NOMO-1 (cell line): Measurements from ENCODE around the gene ABCB6.
A peak's percentile ranks its signal among the peaks of the same experiment; 100 is the strongest.
"Not testable (repeated sequence)": the region's sequence is repeated elsewhere in the genome, so short reads cannot be mapped to it uniquely, and the experiment has no call there.

Experiments
- DNase-seq, 2 experiments: peaks; one replicate each; lab custom pipeline; 2025; ENCODE audit not compliant: unreplicated experiment in 2 of 2; lab: John Stamatoyannopoulos, UW

The ABCB6 gene

DNA sequence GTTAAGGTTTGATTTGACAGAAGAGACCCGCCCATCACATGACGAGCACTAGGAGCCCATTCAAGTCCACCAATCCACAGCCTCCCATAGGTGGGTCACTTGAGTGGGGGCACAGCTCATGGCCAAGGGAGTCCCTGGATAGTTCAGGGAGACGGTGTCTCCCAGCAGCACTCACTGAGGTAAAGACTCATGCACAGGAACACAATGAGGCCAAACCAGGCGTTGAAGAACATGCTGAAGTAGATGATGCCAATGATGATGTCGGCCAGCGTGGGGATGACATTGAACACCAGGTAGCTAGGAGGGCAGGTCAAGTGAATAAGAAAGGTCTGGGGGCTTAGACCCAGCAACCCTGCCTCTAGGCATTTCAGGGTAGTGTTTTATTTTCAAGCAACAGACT is 4.0 kb downstream of the ABCB6 start:
- DNase-seq = no peak

DNA sequence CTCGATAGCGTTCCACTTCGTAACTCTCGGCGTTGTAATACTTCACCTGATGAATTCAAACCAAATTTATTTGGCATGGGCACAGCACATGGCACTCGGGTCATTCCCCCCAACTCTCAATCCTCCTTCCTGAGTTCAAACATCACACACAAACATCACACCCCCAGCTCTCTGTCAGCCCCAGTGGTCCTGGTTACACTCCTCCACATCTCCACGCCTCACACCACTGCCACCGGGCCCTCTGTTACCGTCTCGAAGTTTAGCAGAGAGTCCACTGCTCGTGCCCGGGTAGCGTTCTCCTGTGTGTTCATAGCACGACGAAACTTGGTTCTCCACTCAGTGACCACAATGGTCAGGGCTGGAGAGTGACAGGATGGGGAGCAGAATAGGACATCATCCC is 4.6 kb downstream of the ABCB6 start:
- DNase-seq = no peak

DNA sequence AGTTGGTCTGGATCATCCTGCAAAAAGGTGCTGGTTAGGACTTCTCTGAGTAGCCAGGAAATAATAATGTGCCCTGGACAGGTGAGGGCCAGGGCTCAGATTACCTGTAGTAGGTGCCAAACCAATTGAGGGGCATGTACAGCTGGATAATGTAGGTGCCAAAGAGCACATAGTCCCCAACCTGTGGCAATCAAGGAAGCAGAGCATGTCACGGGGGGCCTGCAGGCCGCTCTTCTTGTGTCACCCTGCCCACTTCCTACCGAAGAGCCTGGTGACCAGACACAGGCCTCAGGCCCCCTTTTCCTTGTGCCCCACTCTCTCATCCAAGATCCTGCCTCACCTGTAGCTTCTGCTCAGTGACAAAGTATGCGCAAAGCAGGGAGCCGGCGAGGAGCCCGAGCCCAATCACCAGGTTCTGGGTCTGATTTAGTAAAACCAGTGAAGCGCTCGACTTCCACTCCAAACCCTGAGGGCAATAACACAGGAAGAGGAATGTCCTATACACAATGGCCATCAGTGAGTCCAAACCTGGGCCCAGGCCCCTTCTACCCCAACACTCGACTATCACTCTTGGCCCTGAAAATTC is 5.2 kb downstream of the ABCB6 start:
- no peak for DNase-seq

DNA sequence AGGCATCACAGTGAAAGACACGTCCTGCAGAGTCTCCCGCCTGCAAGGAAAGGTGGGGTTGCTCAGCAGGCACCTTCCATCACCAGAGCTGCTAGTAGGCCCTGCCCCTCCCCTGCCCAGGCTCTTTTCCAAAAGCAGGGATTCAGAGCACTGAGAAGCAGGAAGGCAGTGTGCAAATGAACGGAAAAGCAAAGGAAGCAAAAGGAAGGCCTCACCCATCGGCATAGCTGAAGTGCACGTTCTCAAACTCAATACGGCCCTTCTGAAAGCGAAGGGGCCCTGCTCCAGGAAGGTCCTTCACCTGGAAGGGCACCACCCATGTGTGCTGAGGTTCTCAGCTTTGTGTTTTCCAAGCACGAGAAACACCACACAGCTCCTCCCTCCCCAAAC is 5.7 kb downstream of the ABCB6 start:
- DNase-seq = no peak

DNA sequence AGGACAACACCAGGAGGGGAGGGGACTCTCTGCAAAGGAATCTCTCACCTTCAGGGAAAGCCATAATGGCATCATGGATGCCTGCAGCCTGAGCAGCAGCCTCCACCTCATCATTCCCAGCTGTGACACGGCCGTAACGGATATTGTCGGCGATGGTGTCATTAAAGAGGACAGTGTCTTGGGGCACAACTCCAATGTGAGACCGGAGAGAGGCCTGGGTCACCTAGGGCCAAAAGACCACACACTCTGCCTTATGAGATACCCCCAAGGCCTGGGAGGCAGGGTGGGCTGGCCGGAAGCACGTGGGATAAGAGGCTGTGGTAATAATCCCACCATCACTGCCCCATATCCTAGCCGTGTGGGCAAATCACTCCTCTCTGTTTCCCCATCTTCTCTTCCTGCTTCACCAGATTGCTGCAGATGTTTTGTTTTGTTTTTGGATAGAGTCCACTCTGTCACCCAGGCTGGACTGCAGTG is 7.8 kb downstream of the ABCB6 start:
- no peak for DNase-seq

DNA sequence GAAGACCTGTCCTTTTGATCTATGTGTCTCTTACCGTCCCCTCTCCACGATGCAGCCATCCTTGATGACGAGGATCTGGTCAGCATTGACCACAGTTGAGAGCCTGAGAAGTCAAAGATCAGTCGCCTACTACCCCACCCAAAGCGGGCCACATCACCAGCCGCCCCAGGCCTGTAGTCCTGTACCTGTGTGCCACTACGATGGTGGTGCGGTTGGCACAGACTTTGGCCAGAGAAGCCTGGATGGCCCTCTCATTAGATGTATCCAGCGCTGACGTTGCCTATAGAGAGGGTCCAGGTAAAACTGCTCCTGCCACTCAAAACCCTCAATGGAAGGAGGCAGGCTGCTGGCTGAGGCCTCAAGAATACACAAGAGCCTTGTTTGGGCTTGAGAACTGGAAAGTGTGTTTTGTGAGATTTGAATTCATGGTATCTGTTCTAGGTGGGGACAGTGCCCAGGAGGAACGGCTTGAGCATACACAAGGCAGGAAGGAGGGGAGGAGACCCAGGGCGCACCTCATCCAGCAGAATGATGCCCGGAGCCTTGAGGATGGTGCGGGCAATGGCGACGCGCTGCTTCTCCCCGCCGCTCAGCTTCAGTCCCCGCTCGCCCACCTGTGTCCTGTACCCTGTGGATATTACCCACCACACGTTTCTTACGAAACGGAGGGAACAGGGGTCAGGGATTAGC is 8.4 kb downstream of the ABCB6 start:
- no peak for DNase-seq

DNA sequence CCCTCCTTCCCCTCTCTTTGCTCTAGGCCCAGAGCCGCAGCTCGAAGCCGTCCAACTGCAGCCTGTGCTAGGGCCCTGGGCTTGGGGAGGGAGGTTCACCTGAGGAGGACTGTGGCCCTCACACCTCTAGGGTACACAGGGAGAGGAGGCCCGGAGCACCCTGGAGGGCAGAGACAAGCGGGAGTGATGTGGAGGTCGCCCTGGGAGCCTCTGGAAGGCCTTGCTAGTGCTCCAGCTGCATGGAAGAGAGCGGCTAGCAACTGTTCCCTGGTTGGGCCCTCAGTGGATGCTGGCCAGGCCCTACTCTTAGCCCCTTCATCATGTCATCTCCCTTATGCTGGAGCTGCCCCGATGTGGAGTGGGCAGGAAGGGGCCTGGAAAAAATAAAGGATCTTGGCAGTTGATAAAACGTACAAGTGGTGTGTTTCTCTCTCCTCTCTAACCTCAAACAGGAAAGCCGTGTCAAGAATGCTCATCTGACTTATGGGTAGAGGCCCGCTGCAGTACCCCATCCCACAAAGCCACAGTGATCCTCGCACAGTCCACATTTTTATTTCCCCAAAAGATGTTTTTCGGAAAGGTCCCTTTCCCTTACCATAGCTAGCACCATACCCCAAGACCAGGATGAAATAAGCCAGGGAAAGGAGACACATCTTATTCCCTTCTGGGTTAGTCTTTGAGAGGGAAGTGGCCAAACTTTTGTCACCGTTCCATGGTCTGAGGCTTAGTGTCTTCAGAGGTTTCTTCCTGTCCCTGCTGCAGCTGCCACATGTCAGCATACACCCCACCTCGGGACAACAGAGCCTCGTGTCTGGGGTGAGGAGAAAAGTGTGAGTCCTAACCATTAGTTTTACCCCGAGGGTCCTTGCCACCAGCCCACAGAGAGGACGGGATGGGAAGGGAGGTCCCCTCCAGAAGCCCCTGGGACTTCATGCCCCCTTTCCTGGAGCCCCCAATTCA is 9.2 kb downstream of the ABCB6 start:
- no peak for DNase-seq

DNA sequence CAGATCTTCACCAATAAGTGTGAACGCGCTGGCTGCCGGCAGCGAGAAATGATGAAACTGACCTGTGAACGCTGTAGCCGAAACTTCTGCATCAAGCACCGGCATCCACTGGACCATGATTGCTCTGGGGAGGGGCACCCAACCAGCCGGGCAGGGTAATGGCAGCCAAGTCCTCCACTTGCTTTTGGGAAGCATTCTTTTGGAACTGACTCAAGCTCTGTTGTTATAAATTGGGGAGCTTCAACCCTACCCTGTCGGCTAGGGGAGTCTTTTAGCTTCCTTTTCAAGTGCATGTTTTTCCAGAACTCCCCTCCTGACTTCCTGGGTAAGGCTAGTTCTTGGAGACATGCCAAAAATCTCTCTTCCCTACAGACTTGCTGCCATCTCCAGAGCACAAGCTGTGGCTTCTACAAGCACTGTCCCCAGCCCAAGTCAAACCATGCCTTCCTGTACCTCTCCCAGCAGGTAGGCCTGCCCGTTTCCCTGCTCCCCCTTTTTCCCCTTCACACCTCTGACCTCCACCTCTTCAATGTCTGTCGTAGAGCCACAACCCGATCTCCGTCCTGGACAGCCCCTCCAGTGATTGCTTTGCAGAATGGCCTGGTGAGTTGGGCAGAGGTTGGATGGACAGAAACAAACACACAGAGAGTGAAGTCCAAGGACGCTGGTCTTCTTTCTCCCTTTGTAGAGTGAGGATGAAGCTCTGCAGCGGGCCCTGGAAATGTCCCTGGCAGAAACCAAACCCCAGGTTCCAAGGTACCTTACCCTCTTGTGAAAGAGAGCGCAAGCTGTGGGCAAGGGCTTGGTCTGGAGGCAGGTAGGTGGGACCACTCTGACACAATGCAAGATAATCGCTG is 10.6 kb downstream of the ABCB6 start:
- no peak for DNase-seq

DNA sequence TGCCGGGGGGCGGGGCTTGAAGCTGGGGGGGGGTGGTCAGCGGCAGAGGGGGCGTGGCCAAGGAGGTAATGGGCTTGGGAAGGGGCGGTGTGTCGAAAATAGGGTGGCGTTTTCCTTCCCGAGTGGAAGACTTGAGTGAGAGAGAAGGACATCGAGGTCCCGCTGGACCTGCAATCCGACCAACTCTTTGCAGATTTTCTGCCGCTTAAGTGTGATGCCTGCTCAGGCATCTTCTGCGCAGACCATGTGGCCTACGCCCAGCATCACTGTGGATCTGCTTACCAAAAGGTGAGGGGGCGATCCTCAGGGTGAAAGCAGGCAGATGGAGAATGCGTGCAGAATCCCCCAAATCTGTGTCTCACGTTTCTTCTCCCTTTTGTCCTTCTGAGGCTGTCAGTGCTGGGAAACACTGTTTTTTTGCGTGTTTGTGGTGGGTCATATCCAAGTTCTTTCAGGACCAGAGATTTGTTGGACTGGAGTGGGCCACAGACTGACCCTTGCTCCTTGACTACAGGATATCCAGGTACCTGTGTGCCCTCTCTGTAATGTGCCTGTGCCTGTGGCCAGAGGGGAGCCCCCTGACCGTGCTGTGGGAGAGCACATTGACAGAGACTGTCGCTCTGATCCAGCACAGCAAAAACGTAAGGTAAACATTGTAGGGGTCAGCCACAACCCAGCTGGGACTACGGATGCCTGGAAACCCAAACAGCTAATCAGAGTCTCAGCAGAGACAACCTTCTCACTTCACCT is 11.4 kb downstream of the ABCB6 start:
- peak in 1 of 2 experiments; percentile 29 for DNase-seq

DNA sequence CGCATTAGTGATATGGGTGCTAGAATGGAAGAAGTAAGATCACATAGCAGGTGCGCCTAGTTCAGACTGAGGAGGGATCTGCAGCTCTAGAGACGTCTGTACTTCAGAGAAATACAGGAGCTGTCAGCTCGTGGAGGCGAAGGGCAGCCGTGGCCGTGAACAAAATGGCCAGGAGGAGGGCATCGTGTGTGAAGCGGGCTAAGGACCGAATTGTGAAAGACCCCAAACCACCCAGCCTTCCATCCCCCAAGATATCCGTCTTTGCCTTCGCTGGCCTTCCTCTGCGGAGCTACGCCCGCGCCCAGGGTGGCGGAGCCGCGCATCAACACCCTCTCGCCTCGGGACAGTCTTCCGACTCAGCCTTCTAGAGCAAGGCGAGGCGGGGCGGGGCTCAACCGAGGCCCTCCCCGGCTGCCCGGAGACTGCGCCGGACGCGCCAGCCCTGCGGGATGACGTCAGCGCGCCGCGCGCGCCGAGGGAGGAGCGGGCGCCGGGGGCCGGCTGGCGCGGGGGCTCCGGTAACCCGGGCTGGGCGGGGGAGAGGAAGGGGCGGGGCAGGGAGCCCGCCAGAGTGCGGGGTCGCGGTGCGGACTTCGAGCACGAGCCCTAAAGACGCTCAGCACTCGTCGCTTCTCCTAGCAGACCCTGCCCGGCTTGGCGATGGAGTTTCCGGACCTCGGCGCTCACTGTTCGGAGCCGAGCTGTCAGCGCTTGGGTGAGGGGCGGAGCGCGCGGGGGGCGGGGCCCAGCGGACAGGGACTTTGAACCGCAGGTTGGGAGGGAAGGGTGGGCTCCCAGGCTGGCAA is 12.2 kb downstream of the ABCB6 start, which contains the start of gene ZFAND2B:
TSS of gene ZFAND2B (plus strand) at position 455 of the 806 bp plus-strand sequence. CDS start at position 661, 206 bp downstream.
- peak; percentile 91 to 92 for DNase-seq

DNA sequence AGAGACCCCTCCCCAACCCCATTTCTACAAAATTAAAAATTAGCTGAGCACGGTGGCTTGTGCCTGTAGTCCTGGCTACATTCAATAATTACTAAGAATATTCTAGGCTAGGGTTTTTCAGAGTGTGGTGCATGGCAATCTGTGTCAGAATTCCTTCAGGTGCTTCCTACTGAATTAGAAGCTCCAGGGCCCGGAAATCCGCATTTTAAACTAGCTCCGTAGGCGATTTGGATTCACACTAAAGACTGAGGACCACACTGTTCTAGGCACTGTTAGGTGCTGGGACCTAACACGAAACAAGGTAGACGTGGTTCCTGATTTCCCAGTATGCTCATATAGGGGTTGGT is 12.8 kb downstream of the ABCB6 start:
- no peak for DNase-seq

DNA sequence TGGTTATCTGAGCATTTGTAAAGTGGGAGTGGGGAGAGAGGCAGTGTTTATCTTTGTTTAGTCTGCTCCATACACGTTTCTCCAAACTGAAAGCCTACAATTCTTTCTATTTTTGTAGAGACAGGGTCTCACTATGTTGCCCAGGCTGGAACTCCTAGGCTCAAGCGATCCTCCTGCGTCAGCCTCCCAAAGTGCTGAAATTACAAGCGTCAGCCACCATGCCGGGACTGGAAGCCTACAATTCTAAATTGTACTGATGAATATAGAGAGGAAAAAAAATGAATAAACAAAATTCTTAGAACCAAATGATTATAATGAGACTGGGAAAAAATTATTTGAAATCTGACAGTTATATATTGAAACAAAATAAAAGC is 13.6 kb downstream of the ABCB6 start:
- no peak for DNase-seq

DNA sequence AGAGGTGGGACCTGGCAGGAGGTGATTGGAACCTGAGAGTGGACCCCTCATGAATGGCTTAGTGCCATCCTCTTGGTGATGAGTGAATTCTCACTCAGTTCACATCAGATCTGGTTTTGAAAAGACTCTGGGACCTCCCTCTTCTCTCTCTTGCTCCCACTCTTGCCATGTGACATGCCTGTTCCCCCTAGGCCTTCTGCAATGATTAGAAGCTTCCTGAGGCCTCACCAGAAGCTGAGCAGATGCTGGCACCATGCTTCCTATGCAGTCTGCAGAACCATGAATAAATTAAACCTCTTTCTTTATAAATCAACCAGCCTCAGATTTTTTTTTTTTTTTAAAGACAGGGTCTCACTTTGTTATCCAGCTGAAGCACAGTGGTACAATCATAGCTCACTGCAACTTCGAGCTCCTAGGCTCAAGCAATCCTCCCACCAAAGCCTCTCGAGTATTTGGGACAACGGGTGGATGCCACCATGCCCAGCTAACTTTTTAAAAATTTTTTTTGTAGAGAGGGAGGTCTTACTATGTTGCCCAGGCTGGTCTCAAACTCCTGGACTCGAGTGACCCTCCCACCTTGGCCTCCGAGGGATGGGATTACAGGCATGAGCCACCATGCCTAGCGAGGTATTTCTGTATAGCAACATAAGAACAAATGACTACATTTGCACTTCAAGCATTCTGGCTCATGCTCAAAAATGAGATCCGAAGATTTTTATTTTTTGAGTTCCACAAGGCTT is 14.2 kb downstream of the ABCB6 start:
- no peak for DNase-seq

DNA sequence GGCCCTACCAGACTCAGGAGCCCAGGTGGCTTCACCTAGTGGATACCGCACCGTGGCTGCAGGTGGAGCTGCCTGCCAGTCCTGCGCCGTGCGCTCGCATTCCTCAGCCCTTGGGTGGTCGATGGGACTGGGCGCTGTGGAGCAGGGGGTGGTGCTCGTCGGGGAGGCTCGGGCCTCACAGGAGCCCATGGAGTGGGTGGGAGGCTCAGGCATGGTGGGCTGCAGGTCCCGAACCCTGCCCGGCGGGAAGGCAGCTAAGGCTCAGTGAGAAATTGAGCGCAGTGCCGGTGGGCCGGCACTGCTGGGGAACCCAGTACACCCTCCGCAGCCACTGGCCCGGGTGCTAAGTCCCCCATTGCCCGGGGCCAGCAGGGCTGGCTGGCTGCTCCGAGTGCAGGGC is 17.4 kb downstream of the ABCB6 start:
- DNase-seq = not testable (repeated sequence)

DNA sequence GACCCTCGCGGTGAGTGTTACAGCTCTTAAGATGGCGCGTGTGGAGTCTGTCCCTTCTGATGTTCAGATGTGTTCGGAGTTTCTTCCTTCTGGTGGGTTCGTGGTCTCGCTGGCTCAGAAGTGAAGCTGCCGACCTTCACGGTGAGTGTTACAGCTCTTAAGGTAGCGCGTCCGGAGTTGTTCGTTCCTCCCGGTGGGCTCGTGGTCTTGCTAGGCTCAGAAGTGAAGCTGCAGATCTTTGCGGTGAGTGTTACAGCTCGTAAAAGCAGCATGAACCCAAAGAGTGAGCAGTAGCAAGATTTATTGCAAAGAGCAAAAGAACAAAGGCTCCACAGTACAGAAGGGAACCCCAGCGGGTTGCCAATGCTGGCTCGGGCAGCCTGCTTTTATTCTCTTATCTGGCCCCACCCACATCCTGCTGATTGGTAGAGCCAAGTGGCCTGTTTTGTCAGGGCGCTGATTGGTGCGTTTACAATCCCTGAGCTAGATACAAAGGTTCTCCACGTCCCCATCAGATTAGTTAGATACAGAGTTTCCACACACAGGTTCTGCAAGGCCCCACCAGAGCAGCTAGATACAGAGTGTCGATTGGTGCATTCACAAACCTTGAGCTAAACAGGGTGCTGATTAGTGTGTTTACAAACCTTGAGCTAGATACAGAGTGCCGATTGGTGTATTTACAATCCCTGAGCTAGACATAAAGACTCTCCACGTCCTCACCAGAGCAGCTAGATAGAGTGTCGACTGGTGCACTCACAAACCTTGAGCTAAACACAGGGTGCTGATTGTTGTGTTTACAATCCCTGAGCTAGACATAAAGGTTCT is 18.0 kb downstream of the ABCB6 start:
- DNase-seq = not testable (repeated sequence)

DNA sequence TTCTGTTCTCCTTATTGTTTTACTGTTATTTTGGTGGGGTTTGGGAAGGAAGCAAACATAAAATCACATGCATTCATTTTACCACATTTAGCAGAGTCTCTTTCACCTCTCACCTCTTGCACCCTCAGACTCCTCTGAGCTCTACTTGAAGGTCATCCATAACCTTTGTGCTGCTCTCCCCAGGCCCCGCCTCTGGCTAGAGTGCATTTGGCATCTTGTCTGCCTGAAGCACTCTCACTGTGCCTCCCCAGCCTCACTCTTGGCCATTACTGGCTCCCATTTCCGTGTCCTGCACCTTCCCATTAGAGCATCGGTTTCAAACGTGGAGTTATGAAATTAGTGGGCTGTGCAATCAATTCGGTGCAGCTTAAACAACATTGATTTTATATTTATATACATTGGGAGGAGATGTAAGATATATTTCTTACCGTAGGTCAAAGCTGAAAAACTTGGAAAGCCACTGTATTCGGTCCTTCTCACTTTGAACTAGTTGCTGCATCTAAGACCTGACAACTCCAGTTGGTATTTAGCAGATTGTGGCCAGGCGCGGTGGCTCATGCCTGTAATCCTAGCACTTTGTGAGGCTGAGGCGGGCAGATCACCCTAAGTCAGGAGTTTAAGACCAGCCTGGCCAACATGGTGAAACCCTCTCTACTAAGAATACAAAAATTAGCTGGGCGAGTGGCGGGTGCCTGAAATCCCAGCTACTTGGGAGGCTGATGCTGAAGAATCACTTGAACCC is 19.1 kb downstream of the ABCB6 start:
- DNase-seq = no peak

DNA sequence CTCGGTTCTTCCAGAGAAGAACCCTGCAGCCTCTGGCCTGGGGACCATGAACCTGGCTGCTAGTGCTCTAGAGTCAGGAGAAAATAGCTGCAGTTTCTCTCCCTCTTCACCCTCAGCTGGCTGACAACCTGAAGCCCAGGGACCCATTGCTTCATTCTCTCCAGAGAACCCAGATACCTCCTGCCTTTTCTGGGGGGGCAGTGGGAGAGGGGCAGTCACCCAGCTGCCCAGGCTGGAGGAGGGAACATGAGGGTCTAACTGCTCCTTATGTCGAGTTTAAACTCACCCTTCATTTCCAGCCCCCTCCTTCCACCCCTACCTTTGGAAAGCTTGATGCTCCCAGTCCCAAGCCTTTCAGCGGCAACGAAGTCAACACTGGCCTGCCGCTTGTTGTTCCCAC is 19.8 kb downstream of the ABCB6 start:
- DNase-seq = no peak
